NCI-H128 (cell line): Measurements from ENCODE around the gene LMCD1.

ENCODE experiments used
- DNase-seq: peaks from one replicate; lab custom pipeline; 2025; ENCODE audit not compliant: unreplicated experiment; lab: John Stamatoyannopoulos, UW

Gene LMCD1

DNA sequence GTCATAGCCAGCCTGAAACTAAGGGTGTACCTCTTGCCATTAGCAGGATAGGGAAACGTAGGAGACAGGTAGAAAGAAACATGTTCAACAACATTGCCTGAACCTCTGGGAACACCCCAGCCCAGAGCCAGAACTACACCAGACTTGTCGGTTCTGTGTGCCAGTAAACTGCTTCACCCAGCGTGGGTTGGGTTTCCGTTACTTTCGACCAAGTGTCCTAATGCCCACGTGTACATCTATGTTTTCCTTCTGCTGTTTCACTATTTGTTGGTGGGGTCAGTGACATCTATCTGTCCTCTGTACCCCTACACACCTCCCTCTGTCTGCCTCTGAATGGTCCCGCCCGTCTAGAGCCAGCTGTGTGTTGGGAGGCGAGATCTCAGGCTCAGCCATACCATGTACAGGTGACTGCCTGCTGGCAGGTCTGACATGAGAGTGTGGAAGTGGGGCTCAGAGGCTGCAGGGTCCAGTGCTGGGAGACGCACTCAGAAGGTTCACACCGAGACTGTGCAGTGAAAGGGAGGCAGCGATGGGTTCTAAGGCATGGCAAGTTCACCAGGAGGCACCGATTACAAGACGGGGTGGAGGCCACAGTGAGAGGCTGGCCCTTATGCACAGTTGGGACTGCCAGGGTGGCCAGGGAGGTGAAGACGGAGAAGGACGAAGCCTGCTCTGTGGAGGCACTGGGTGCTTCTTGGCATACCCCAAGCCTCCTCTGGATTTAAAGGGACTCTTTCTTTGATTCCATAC, 106.6 kb downstream of the LMCD1 start:
- DNase-seq, result no peak

DNA sequence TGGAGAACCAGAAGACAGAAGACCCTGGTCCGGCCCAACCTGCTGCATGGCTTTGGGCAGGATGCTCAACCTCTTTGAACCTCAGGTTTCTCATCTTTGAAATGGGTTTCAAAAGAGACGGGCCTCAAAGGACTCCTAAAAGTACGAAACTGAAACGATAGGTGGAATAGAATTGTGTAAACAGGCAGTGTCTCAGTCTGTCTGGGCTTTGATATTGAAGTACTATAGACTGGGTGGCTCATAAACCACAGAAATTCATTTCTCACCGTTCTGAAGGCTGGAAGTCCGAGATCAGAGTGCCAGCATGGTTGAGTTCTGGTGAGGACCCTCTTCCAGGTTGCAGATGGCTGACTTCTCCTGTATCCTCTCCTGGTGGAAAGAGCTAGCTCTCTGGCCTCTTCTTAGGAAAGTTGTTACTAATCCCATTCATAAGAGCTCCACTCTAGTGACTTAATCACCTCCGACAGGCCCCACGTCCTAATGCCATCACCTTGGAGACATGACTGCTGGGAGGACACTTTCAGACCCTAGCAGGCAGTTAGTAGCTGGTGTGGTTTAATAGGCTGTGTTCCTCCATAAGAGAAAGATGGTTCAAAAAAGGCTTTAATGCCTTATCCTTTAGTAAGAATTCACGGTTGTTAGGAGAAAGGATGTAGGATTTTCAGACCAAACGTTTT, 107.3 kb downstream of the LMCD1 start:
- no peak for DNase-seq

DNA sequence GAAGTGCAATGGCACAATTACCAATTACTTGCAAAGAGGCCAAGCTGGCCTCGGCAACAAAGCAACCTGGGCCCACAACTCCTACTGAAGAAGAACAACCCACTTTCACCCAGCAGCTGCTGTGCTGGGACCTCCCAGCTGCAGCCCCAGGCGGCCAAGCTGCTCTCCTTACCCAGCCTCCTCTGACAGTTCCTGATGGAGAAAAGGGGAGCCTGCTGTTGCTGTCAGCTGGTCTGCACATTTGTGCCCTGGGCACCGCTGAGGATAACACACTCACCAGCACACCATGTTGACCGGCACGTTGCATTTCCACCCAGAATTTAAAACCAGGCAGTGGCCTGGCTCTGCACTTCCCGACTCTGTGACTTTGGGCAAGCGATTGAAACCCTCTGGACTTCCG, 109.3 kb downstream of the LMCD1 start:
- no peak for DNase-seq

DNA sequence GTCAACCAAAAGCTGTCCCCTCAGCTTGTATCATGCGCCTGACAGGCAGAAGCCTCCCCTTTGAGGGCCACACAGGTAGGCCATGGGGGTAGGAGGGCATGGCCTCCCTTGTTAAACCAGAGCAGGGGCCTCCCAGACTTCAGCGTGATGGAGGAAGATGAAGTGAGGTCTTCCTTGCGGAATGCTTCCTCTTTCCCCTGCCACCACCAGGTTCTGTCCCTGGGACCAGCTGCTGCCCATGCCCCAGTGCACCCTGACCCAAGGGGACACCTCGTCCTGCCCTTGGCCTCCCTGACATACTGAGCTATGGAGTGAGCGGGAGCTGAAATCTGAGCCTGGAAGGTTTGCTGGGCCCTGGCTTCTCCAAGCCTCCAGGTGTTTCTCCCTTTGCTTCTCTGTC, 116.3 kb downstream of the LMCD1 start:
- no peak for DNase-seq

DNA sequence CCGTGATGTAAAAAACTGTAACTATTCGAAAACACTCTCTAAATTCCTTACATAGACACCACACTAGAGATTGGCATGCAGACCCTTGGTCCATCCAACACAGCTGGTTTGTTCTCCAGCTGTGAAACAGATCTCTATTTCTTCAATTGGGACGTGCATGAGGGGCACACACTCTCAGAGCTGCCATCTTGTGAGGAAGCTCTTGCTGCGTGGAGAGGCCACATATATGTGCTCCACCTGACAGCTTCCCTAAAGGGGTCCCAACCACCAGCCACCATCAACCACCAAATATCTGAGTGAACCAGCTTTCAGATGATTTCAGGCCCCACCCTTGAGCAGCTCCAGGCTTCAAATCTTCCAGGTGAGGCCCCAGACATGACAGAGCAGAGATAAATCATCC, 117.3 kb downstream of the LMCD1 start:
- DNase-seq, result no peak

DNA sequence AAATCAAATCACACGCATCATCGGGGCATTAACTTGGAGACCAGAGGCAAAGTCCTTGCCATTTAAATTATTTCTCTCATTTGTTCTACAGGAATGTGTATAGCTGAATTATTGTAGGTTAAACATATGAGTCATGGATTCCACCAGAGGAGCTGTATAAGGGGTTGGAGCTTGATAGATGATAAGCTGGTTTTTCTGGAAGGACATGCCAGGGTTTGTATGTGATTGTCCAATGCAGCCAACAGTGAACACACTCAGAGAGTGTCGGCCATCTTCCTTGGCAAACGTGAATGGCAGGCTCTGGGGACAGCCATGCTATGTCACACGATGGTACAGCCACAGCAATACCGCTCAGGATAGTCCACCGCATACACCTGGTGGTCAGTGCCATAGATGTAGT, 117.9 kb downstream of the LMCD1 start:
- DNase-seq, result no peak

DNA sequence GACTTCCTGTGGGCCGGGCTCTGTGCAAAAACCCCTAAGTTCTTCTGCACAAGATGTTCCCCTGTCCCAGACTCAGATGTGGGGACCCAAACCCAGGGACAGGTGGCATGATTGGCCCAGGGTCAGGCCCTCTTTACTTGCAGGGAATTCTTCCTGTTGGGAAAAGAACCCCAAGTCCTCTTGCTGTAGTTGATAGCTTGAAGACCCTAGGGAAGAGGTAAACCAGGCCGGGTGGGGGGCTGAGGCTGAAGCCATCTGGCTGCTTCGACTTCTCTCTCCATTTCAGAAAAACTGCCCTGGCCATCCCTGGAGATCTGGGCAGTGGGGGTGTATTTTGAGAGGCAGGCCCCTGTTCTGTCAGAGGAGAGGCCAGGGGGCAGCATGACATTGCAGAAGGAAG, 119.5 kb downstream of the LMCD1 start:
- DNase-seq, result no peak

DNA sequence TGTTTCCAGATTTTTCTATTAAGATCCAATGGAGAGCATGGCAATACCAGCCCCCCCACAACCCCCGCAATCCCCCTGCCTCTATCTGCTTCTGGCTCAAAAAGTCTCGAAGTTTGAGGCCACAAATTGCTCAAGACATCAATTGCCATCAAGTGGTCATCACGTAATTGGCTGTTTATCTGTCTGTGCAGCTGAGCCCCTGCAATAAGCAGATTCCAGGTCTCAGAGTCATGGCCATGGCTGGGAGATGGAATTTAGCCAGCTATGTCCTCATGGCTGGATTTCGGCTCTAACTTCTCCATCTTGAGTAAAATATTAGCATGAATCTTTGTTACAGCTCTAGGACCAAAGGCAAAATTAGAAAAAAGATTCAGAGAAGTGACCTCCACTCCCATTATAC, 120.2 kb downstream of the LMCD1 start:
- DNase-seq, result no peak

DNA sequence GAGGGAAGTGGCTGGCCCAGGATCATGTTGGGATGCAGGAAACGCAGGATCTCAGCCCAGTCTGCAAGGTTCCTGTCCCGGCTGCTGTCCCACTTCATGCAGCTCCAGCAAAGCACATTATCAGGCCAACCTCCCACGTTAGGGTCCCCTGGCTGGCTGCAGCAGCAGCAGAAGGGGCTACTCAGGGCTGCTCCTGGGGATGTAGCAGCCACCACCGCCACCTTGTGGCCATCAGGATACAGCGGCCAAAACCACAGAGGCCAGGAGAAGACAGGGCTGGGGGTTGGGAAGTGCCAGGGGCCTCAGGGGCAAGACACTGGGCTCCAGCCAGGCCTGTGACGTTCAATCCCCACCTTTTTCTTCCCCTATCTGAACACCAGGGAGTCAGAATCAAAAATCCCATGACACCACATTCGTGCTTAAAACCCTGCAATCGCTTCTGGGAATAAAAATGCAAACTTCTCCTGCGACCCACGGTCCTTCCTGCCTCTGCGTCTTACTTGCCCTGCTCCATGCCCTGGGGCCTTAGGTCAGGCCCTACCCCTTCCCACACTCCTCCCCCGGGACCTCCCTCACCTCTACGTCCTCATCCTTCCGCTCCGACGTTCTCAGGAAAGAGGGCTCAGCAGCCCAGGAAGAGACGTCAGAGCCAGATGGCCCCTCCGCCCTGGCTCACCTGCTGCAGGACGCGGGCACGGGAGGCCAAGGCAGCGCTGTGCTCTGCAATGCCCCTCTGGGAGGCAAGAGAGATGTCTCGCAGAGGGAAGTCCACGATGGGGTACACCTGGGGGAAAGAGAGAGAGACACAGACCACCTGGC, 121.5 kb downstream of the LMCD1 start:
- DNase-seq, result no peak

DNA sequence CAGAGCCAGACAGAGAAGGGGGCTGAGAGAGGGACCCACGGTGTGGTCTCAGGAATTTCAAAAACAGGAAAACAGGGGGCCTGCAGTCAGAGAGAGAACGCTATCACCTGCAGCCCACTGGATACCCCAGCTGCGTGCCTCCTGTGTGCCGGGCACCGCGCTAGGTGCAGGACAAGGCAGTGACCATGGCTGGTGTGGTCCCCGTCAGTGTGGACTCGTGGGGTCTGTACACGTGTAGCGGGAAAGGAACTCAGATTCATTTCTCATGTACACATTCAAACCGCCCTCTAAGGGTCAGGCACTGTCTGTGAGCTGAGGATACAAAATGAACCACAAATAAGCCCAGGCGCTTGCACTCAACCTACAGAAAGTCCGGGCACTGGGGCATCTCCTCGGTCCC, 122.1 kb downstream of the LMCD1 start:
- DNase-seq, result no peak
